H9 (cell line): ENCODE measurements around the gene GHSR. TPM values are rescaled to one million over a fixed set of nuclear protein-coding genes. Genes with fewer than 3 reads are reported as not detected.

Experiments used
- DNase-seq: peaks from one replicate; pipeline ENCODE4 v3.0.0-alpha.2; 2017
- H2AFZ ChIP-seq: one replicate; pipeline ENCODE4 v1.6.1; 2013; ENCODE audit warnings: mild to moderate bottlenecking, low read length, control low read depth, moderate library complexity
- H2AK5ac ChIP-seq: 2 replicates; pipeline ENCODE4 v1.6.1; 2013; ENCODE audit warnings: low read length, control low read depth, mixed read lengths; ENCODE audit not compliant: insufficient read length
- H2BK120ac ChIP-seq: one replicate; pipeline ENCODE4 v1.6.1; 2013; ENCODE audit warnings: low read depth, mild to moderate bottlenecking, low read length, control low read depth, inconsistent platforms; ENCODE audit not compliant: poor library complexity, severe bottlenecking
- H2BK12ac ChIP-seq: 2 replicates; pipeline ENCODE4 v1.6.1; 2013; ENCODE audit warnings: low read length, control low read depth, mixed read lengths, low read depth; ENCODE audit not compliant: insufficient read length
- H2BK15ac ChIP-seq: 2 replicates; pipeline ENCODE4 v1.6.1; 2013; ENCODE audit warnings: low read depth, low read length, control low read depth
- H2BK20ac ChIP-seq: one replicate; pipeline ENCODE4 v1.6.1; 2013; ENCODE audit warnings: low read depth, mild to moderate bottlenecking, low read length, control low read depth, inconsistent platforms; ENCODE audit not compliant: poor library complexity, severe bottlenecking
- H2BK5ac ChIP-seq: 2 replicates; pipeline ENCODE4 v1.6.1; 2013; ENCODE audit warnings: low read length, control low read depth, mixed read lengths; ENCODE audit not compliant: insufficient read length
- H3K14ac ChIP-seq: 2 replicates; pipeline ENCODE4 v1.6.1; 2013; ENCODE audit warnings: low read length, control low read depth; ENCODE audit not compliant: insufficient read depth
- H3K18ac ChIP-seq: 2 replicates; pipeline ENCODE4 v1.6.1; 2013; ENCODE audit warnings: low read depth, mild to moderate bottlenecking, mixed read lengths, low read length, control low read depth; ENCODE audit not compliant: insufficient read length
- H3K23ac ChIP-seq: 2 replicates; pipeline ENCODE4 v1.6.1; 2013; ENCODE audit warnings: low read length, control low read depth, mixed read lengths, low read depth; ENCODE audit not compliant: insufficient read length
- H3K23me2 ChIP-seq: 2 replicates; pipeline ENCODE4 v1.6.1; 2013; ENCODE audit warnings: low read depth, mild to moderate bottlenecking, mixed read lengths, low read length, control low read depth; ENCODE audit not compliant: insufficient read length, poor library complexity, severe bottlenecking
- H3K27ac ChIP-seq: 2 replicates; pipeline ENCODE4 v1.5.1; 2013; ENCODE audit warnings: low read length, control low read depth, mixed read lengths, low read depth; ENCODE audit not compliant: insufficient read length
- H3K27me3 ChIP-seq: 2 replicates; pipeline ENCODE4 v1.6.1; 2013; ENCODE audit warnings: low read length, control low read depth, inconsistent platforms; ENCODE audit not compliant: insufficient read depth
- H3K4ac ChIP-seq: 2 replicates; pipeline ENCODE4 v1.6.1; 2013; ENCODE audit warnings: low read depth, mild to moderate bottlenecking, control low read depth, inconsistent platforms, low read length, moderate library complexity
- H3K4me1 ChIP-seq: 2 replicates; pipeline ENCODE4 v1.6.1; 2013; ENCODE audit warnings: low read length, control low read depth, inconsistent platforms; ENCODE audit not compliant: insufficient read depth
- H3K4me2 ChIP-seq: 2 replicates; pipeline ENCODE4 v1.6.1; 2013; ENCODE audit warnings: low read length, control low read depth, mixed read lengths; ENCODE audit not compliant: insufficient read length, insufficient read depth
- H3K56ac ChIP-seq: 2 replicates; pipeline ENCODE4 v1.6.1; 2013; ENCODE audit warnings: low read depth, mild to moderate bottlenecking, mixed read lengths, low read length, control low read depth; ENCODE audit not compliant: insufficient read length
- H3K79me1 ChIP-seq: 2 replicates; pipeline ENCODE4 v1.6.1; 2013; ENCODE audit warnings: low read depth, mild to moderate bottlenecking, moderate library complexity, low read length, control low read depth, inconsistent platforms; ENCODE audit not compliant: insufficient read depth, poor library complexity, severe bottlenecking
- H3K79me2 ChIP-seq: 2 replicates; pipeline ENCODE4 v1.6.1; 2013; ENCODE audit warnings: low read length, control low read depth, inconsistent platforms; ENCODE audit not compliant: insufficient read depth
- H3K9ac ChIP-seq: 2 replicates; pipeline ENCODE4 v1.6.1; 2013; ENCODE audit warnings: low read length, control low read depth, mixed read lengths; ENCODE audit not compliant: insufficient read length; ENCODE audit errors: extremely low read depth
- H3K9me3 ChIP-seq: one replicate; pipeline ENCODE4 v1.6.1; 2013; ENCODE audit warnings: low read depth, low read length, inconsistent platforms; ENCODE audit not compliant: control insufficient read depth
- H3T11ph ChIP-seq: one replicate; pipeline ENCODE4 v1.6.1; 2013; ENCODE audit warnings: mild to moderate bottlenecking, low read length, control low read depth, inconsistent platforms
- H4K20me1 ChIP-seq: one replicate; pipeline ENCODE4 v1.6.1; 2013; ENCODE audit not compliant: control insufficient read depth, insufficient read length, insufficient read depth
- H4K5ac ChIP-seq: 2 replicates; pipeline ENCODE4 v1.6.1; 2013; ENCODE audit warnings: low read depth, mild to moderate bottlenecking, mixed read lengths, low read length, control low read depth; ENCODE audit not compliant: insufficient read length
- H4K8ac ChIP-seq: replicated peaks from 2 replicates; pipeline ENCODE4 v1.6.1; 2013; ENCODE audit warnings: low read length, control low read depth, mixed read lengths, low read depth; ENCODE audit not compliant: insufficient read length
- H4K91ac ChIP-seq: 2 replicates; pipeline ENCODE4 v1.6.1; 2013; ENCODE audit warnings: low read depth, mild to moderate bottlenecking, moderate library complexity, mixed read lengths, low read length, control low read depth; ENCODE audit not compliant: insufficient read length
- H3K27ac Mint-ChIP-seq, 3 experiments: 2 replicates in 2 of 3; 3 replicates in 1 of 3; pipeline ENCODE4 v1.8.0; 2020 to 2021; ENCODE audit warnings: mixed read lengths in 3 of 3, mild to moderate bottlenecking in 1 of 3, moderate library complexity in 1 of 3
- H3K27me3 Mint-ChIP-seq: 2 replicates; pipeline ENCODE4 v1.8.0; 2021; ENCODE audit warnings: low read depth, mild to moderate bottlenecking, moderate library complexity, mixed read lengths
- H3K36me3 Mint-ChIP-seq, 3 experiments: 2 replicates in 2 of 3; 3 replicates in 1 of 3; pipeline ENCODE4 v1.8.0; 2020 to 2021; ENCODE audit warnings: low read depth in 3 of 3, mixed read lengths in 3 of 3; ENCODE audit not compliant: insufficient read depth in 1 of 3
- H3K4me1 Mint-ChIP-seq, 2 experiments: 2 replicates each; pipeline ENCODE4 v1.8.0; 2020; ENCODE audit warnings: mixed read lengths in 2 of 2
- H3K4me3 Mint-ChIP-seq, 2 experiments: 2 replicates in 1 of 2; 3 replicates in 1 of 2; pipeline ENCODE4 v1.8.0; 2020 to 2021; ENCODE audit warnings: mild to moderate bottlenecking in 2 of 2, mixed read lengths in 2 of 2, moderate library complexity in 1 of 2
- H3K9me3 Mint-ChIP-seq, 2 experiments: 2 replicates in 1 of 2; 3 replicates in 1 of 2; pipeline ENCODE4 v1.8.0; 2020; ENCODE audit warnings: mild to moderate bottlenecking in 2 of 2, mixed read lengths in 2 of 2, moderate library complexity in 1 of 2
- WGBS: extraction: QIAGEN DNeasy Blood & Tissue Kit; methylation state at CpG from one replicate; pipeline ENCODE4 v1.1.7; 2013; ENCODE audit warnings: missing lambda C conversion rate, low lambda C conversion rate, mixed read lengths; ENCODE audit not compliant: insufficient read length; ENCODE audit errors: extremely low coverage; 5-methylcytosine and 5-hydroxymethylcytosine counted together
- total RNA-seq: library from RNA; stranded (reverse); gene quantifications from 2 replicates; pipeline ENCODE4 v1.2.1, GENCODE V29; 2021
- TF ChIP-seq, protein P1 (sequence below): fragments of 200-600 bp; sonication (generic); conservative IDR thresholded peaks from 3 replicates; pipeline ENCODE4 v1.8.0; 2021; ENCODE audit warnings: antibody characterized with exemption, mild to moderate bottlenecking

GHSR gene
- total RNA-seq, 1 experiment from 2014 or later, result not detected

DNA sequence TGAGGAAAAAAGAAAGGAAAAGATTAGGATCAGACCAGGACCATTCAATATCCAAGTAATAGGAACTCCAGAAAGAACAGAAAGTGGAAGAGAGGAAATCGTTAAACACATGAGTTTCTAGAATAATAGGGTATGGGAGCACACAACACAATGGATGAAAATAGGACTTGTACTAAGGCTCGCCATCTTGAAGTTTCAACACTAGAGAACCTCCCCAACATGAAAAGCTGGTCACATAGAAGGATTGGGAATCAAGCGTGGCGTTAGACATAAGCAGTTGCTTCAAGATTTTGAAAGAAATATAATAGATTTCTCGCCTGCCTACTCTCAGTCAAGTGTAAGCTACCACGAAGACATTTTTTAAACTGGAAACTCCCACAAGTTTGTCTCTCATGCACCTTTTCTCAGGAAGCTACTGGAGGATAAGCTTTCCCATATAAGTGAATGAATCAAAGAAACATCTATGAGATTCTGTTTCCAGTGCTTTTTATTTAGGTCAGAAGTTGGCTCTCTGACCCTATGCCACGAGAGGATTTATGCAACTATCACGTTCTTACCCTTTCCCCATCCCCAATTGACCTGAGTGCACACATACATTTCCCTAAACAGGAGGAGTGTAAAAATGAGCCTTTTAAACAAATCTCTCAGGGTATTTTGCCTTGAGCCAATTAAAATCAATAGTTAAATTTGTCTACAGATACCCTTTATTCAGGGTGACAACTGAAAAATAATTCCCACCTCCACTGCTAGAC lies 45.2 kb downstream of the GHSR start:
- Histone ChIP-seq H3K4me1 (no peaks in the 10 kb centered on the region), H2BK5ac (no peak overlapping the region), H3K79me1 (no peaks in the 10 kb centered on the region), H4K20me1 (no peaks in the 10 kb centered on the region), H2AFZ (no peak overlapping the region), H3K79me2 (no peaks in the 10 kb centered on the region), H3K27me3 (no peaks in the 10 kb centered on the region), H3T11ph (no peak overlapping the region), H3K56ac (no peak overlapping the region), H4K8ac (no peak overlapping the region), H4K91ac (no peak overlapping the region), H3K9me3 (no peaks in the 10 kb centered on the region), H3K23ac (no peak overlapping the region), H2BK15ac (no peak overlapping the region), H2BK20ac (no peak overlapping the region), H3K4me2 (no peak overlapping the region), H4K5ac (no peak overlapping the region), H3K27ac (no peak overlapping the region), H3K14ac (no peak overlapping the region), H3K9ac (no peak overlapping the region), H2AK5ac (no peak overlapping the region), H2BK120ac (no peak overlapping the region), H2BK12ac (no peak overlapping the region), H3K4ac (no peak overlapping the region), H3K23me2 (no peaks in the 10 kb centered on the region), H3K18ac (no peak overlapping the region)
- Mint-ChIP-seq H3K36me3 (peaks cover 9 to 20% (median 19%) of the 10 kb centered on the region in 3 experiments; a peak in 6 of 7 replicates), H3K4me1 (no peaks in the 10 kb centered on the region), H3K27me3 (no peaks in the 10 kb centered on the region), H3K9me3 (no peaks in the 10 kb centered on the region; a peak in 1 of 5 replicates), H3K27ac (no peak overlapping the region), H3K4me3 (no peak overlapping the region)
- no peak for DNase-seq
- TF ChIP-seq, protein P1, sequence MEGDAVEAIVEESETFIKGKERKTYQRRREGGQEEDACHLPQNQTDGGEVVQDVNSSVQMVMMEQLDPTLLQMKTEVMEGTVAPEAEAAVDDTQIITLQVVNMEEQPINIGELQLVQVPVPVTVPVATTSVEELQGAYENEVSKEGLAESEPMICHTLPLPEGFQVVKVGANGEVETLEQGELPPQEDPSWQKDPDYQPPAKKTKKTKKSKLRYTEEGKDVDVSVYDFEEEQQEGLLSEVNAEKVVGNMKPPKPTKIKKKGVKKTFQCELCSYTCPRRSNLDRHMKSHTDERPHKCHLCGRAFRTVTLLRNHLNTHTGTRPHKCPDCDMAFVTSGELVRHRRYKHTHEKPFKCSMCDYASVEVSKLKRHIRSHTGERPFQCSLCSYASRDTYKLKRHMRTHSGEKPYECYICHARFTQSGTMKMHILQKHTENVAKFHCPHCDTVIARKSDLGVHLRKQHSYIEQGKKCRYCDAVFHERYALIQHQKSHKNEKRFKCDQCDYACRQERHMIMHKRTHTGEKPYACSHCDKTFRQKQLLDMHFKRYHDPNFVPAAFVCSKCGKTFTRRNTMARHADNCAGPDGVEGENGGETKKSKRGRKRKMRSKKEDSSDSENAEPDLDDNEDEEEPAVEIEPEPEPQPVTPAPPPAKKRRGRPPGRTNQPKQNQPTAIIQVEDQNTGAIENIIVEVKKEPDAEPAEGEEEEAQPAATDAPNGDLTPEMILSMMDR, result no peak
- no CpG with 5 or more reads among the region's 8 CpGs for WGBS
